ENCODE results near the gene PDIA5. TPM values are rescaled to one million over a fixed set of nuclear protein-coding genes. Genes with fewer than 3 reads are reported as not detected.
"Not testable (repeated sequence)": the region's sequence is repeated elsewhere in the genome, so short reads cannot be mapped to it uniquely, and the experiment has no call there.

Gene PDIA5
- polyA plus RNA-seq, 1 donor (not counting 4 experiments of a cell fraction or from before 2014, with no cell fraction given) = 29.8 TPM

- Histone ChIP-seq H3K4me2 (ENCODE audit: control insufficient read depth, extremely low read depth, insufficient read depth, low read depth, low read length) (no peak overlapping the region), H3K4me3 (ENCODE audit: control insufficient read depth in 2 of 3, extremely low read depth in 1 of 3, insufficient read depth in 2 of 3, low read depth in 1 of 3, low read length in 3 of 3) (no peak overlapping the region), H3K27ac (ENCODE audit: control insufficient read depth, insufficient read depth, low read length) (no peak overlapping the region), H3K79me2 (ENCODE audit: control insufficient read depth, insufficient read depth, low read length) (no peaks in the 10 kb centered on the region), H3K9ac (ENCODE audit: control insufficient read depth, extremely low read depth, insufficient read depth, low read length) (no peak overlapping the region), H4K20me1 (ENCODE audit: control insufficient read depth, extremely low read depth, insufficient read depth, low read length) (peaks cover 2% of the 10 kb centered on the region), H3K9me1 (ENCODE audit: control insufficient read depth, extremely low read depth, insufficient read depth, low read length) (no peaks in the 10 kb centered on the region), H3K27me3 (ENCODE audit: control insufficient read depth, extremely low read depth, insufficient read depth, low read length) (no peaks in the 10 kb centered on the region), H3K4me1 (ENCODE audit: control insufficient read depth, extremely low read depth, insufficient read depth, low read length) (no peaks in the 10 kb centered on the region), H3K36me3 (ENCODE audit: control insufficient read depth in 2 of 2, extremely low read depth in 1 of 2, insufficient read depth in 2 of 2, low read length in 2 of 2) (peaks cover 39 to 45% of the 10 kb centered on the region in 2 experiments), H3K9me3 (ENCODE audit: control insufficient read depth, low read depth, low read length) (no peaks in the 10 kb centered on the region), H2AFZ (ENCODE audit: control insufficient read depth, low read length) (no peak overlapping the region)
- FAIRE-seq (no peak), DNase-seq (ENCODE audit: low read depth, low spot score) (no peak)
- TF ChIP-seq EZH2 (IDR thresholded peaks at IDR 0.05; ENCODE audit: low read length) = no peak
- dilution Hi-C loops (cut with MboI; ENCODE audit: extremely low pct_ligation_motif_present, low sequenced_read_pairs) = no loop called here
Measured at GRCh38 chr3:123110976-123111615, 44.3 kb downstream of the PDIA5 start.

GRCh38 chr3:123111640-123112039 lies 44.8 kb downstream of the PDIA5 start:
- dilution Hi-C loops (cut with MboI; ENCODE audit: extremely low pct_ligation_motif_present, low sequenced_read_pairs) = no loop called here
- Histone ChIP-seq H4K20me1 (ENCODE audit: control insufficient read depth, extremely low read depth, insufficient read depth, low read length) (no peaks in the 10 kb centered on the region), H3K9me1 (ENCODE audit: control insufficient read depth, extremely low read depth, insufficient read depth, low read length) (no peaks in the 10 kb centered on the region), H3K79me2 (ENCODE audit: control insufficient read depth, insufficient read depth, low read length) (no peaks in the 10 kb centered on the region), H2AFZ (ENCODE audit: control insufficient read depth, low read length) (no peak overlapping the region), H3K27ac (ENCODE audit: control insufficient read depth, insufficient read depth, low read length) (no peak overlapping the region), H3K27me3 (ENCODE audit: control insufficient read depth, extremely low read depth, insufficient read depth, low read length) (no peaks in the 10 kb centered on the region), H3K9me3 (ENCODE audit: control insufficient read depth, low read depth, low read length) (no peaks in the 10 kb centered on the region), H3K36me3 (ENCODE audit: control insufficient read depth in 2 of 2, extremely low read depth in 1 of 2, insufficient read depth in 2 of 2, low read length in 2 of 2) (peaks cover 39 to 46% of the 10 kb centered on the region in 2 experiments), H3K4me3 (ENCODE audit: control insufficient read depth in 2 of 3, extremely low read depth in 1 of 3, insufficient read depth in 2 of 3, low read depth in 1 of 3, low read length in 3 of 3) (no peak overlapping the region), H3K4me1 (ENCODE audit: control insufficient read depth, extremely low read depth, insufficient read depth, low read length) (no peaks in the 10 kb centered on the region), H3K4me2 (ENCODE audit: control insufficient read depth, extremely low read depth, insufficient read depth, low read depth, low read length) (no peak overlapping the region), H3K9ac (ENCODE audit: control insufficient read depth, extremely low read depth, insufficient read depth, low read length) (no peak overlapping the region)
- no peak for TF ChIP-seq EZH2 (IDR thresholded peaks at IDR 0.05; ENCODE audit: low read length)
- TF ChIP-seq, protein P1, sequence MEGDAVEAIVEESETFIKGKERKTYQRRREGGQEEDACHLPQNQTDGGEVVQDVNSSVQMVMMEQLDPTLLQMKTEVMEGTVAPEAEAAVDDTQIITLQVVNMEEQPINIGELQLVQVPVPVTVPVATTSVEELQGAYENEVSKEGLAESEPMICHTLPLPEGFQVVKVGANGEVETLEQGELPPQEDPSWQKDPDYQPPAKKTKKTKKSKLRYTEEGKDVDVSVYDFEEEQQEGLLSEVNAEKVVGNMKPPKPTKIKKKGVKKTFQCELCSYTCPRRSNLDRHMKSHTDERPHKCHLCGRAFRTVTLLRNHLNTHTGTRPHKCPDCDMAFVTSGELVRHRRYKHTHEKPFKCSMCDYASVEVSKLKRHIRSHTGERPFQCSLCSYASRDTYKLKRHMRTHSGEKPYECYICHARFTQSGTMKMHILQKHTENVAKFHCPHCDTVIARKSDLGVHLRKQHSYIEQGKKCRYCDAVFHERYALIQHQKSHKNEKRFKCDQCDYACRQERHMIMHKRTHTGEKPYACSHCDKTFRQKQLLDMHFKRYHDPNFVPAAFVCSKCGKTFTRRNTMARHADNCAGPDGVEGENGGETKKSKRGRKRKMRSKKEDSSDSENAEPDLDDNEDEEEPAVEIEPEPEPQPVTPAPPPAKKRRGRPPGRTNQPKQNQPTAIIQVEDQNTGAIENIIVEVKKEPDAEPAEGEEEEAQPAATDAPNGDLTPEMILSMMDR (optimal IDR thresholded peaks at IDR 0.05 in 1 of 3, IDR thresholded peaks at IDR 0.05 in 1 of 3, conservative IDR thresholded peaks at IDR 0.05 in 1 of 3; ENCODE audit: extremely low read depth in 1 of 3, insufficient read depth in 2 of 3, low read length in 3 of 3) = no peak
- FAIRE-seq (no peak), DNase-seq (ENCODE audit: low read depth, low spot score) (no peak)

DNA sequence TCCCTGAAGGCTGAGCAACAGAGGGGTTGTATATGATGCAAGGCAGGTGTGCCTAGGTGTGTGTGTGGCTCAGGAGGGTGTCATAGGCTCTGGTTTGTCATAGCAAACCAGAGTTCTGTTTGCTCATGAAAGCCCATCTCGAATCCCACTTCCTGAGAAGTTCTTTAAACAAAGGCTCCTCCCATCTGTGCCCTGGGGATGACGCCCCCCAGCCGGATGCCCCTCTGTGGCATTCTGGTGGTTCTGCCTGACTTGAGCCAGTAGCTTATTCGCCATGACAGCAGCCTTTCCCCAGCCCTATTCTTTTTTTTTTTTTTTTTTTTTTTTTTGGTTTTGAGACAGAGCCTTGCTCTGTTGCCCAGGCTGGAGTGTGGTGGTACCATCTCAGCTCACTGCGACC lies 45.4 kb downstream of the PDIA5 start:
- H3K4me2 ChIP-seq (ENCODE audit: control insufficient read depth, extremely low read depth, insufficient read depth, low read depth, low read length) = no peak overlapping the region
- no peak overlapping the region for H3K9ac ChIP-seq (ENCODE audit: control insufficient read depth, extremely low read depth, insufficient read depth, low read length)
- H3K4me1 ChIP-seq (ENCODE audit: control insufficient read depth, extremely low read depth, insufficient read depth, low read length) = no peaks in the 10 kb centered on the region
- no peak overlapping the region for H3K27ac ChIP-seq (ENCODE audit: control insufficient read depth, insufficient read depth, low read length)
- TF ChIP-seq EZH2 (IDR thresholded peaks at IDR 0.05; ENCODE audit: low read length) = no peak
- TF ChIP-seq, protein P1 (optimal IDR thresholded peaks at IDR 0.05 in 1 of 3, IDR thresholded peaks at IDR 0.05 in 1 of 3, conservative IDR thresholded peaks at IDR 0.05 in 1 of 3; ENCODE audit: extremely low read depth in 1 of 3, insufficient read depth in 2 of 3, low read length in 3 of 3) = no peak
- H3K9me3 ChIP-seq (ENCODE audit: control insufficient read depth, low read depth, low read length) = no peaks in the 10 kb centered on the region
- no peaks in the 10 kb centered on the region for H3K9me1 ChIP-seq (ENCODE audit: control insufficient read depth, extremely low read depth, insufficient read depth, low read length)
- no peaks in the 10 kb centered on the region for H3K79me2 ChIP-seq (ENCODE audit: control insufficient read depth, insufficient read depth, low read length)
- FAIRE-seq (no peak), DNase-seq (ENCODE audit: low read depth, low spot score) (no peak)
- H4K20me1 ChIP-seq (ENCODE audit: control insufficient read depth, extremely low read depth, insufficient read depth, low read length) = no peaks in the 10 kb centered on the region
- H3K4me3 ChIP-seq (ENCODE audit: control insufficient read depth in 2 of 3, extremely low read depth in 1 of 3, insufficient read depth in 2 of 3, low read depth in 1 of 3, low read length in 3 of 3) = no peak overlapping the region
- H3K36me3 ChIP-seq (ENCODE audit: control insufficient read depth in 2 of 2, extremely low read depth in 1 of 2, insufficient read depth in 2 of 2, low read length in 2 of 2) = peaks cover 41 to 42% of the 10 kb centered on the region in 2 experiments
- no peak overlapping the region for H2AFZ ChIP-seq (ENCODE audit: control insufficient read depth, low read length)
- dilution Hi-C loops (cut with MboI; ENCODE audit: extremely low pct_ligation_motif_present, low sequenced_read_pairs) = no loop called here
- H3K27me3 ChIP-seq (ENCODE audit: control insufficient read depth, extremely low read depth, insufficient read depth, low read length) = no peaks in the 10 kb centered on the region

DNA sequence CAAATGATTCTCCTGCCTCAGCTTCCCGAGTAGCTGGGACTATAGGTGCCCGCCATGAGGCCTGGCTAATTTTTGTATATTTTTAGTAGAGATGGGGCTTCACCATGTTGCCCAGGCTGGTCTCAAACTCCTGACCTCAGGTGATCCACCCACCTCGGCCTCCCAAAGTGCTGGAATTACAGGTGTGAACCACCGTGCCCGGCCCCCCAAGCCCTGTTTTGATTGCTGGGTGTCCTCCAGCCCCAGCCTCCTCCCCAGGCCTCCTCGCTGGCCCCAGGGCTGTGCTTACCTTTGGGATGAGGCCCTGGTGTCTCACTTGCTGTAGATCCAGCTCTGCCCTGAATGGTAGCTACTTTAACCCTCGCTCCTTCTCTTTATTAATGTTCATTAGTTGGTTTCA lies 45.8 kb downstream of the PDIA5 start:
- H3K27ac ChIP-seq (ENCODE audit: control insufficient read depth, insufficient read depth, low read length); DNase-seq (ENCODE audit: low read depth, low spot score); H3K27me3 ChIP-seq (ENCODE audit: control insufficient read depth, extremely low read depth, insufficient read depth, low read length); H3K4me1 ChIP-seq (ENCODE audit: control insufficient read depth, extremely low read depth, insufficient read depth, low read length); dilution Hi-C loops (cut with MboI; ENCODE audit: extremely low pct_ligation_motif_present, low sequenced_read_pairs); H2AFZ ChIP-seq (ENCODE audit: control insufficient read depth, low read length); H3K9me1 ChIP-seq (ENCODE audit: control insufficient read depth, extremely low read depth, insufficient read depth, low read length); H3K9me3 ChIP-seq (ENCODE audit: control insufficient read depth, low read depth, low read length); H3K4me2 ChIP-seq (ENCODE audit: control insufficient read depth, extremely low read depth, insufficient read depth, low read depth, low read length); H3K9ac ChIP-seq (ENCODE audit: control insufficient read depth, extremely low read depth, insufficient read depth, low read length); FAIRE-seq; H3K4me3 ChIP-seq (ENCODE audit: control insufficient read depth in 2 of 3, extremely low read depth in 1 of 3, insufficient read depth in 2 of 3, low read depth in 1 of 3, low read length in 3 of 3); H3K79me2 ChIP-seq (ENCODE audit: control insufficient read depth, insufficient read depth, low read length); H4K20me1 ChIP-seq (ENCODE audit: control insufficient read depth, extremely low read depth, insufficient read depth, low read length): not testable (repeated sequence)
- H3K36me3 ChIP-seq (ENCODE audit: control insufficient read depth in 2 of 2, extremely low read depth in 1 of 2, insufficient read depth in 2 of 2, low read length in 2 of 2) = peaks cover 38 to 41% of the 10 kb centered on the region in 2 experiments

All from keratinocyte (primary cell).